ENCODE measurements around the gene LRRC63.

The LRRC63 gene

DNA sequence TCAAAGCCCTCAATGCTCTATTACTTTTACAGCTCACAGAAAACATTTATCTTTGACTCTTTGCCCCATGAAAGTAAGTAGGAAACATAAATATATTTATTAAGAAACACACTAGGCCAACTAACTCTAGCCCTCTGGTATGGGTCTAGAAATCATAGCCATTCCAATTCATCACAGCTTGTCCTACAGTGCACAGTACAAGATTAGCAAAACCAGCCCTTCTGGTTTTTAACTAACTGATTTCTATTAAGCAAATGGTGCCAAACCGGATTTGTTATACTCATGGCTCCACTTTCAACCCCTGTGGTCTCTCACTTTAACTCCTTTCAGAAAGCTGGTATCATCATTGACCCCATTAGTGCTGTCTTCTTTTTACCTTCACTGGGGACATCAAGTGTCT lies 5.6 kb upstream of the LRRC63 start:
- H3K27ac ChIP-seq (replicated peaks): no peak overlapping the region
- H3K27me3 ChIP-seq (ENCODE audit: insufficient read depth, poor library complexity, severe bottlenecking): no peaks in the 10 kb centered on the region
- TF ChIP-seq SPI1 (IDR thresholded peaks at IDR 0.05; ENCODE audit: borderline replicate concordance, low read depth) (no peak), GABPA (IDR thresholded peaks at IDR 0.05; ENCODE audit: low read depth) (no peak), REST (IDR thresholded peaks at IDR 0.05; ENCODE audit: insufficient replicate concordance, low read depth) (no peak), CTCF (IDR thresholded peaks at IDR 0.05; ENCODE audit: insufficient read depth, low read length) (no peak), POLR2AphosphoS5 (IDR thresholded peaks at IDR 0.05; ENCODE audit: low read depth) (no peak)
- no peak overlapping the region for H3K4me3 ChIP-seq (replicated peaks; ENCODE audit: insufficient read depth, low read length)
- DNase-seq (ENCODE audit: low read depth in 1 of 2, low spot score in 1 of 2): no peak

- H3K27ac ChIP-seq (replicated peaks): no peak overlapping the region
- H3K27me3 ChIP-seq (ENCODE audit: insufficient read depth, poor library complexity, severe bottlenecking): no peaks in the 10 kb centered on the region
- no peak overlapping the region for H3K4me3 ChIP-seq (replicated peaks; ENCODE audit: insufficient read depth, low read length)
- DNase-seq (ENCODE audit: low read depth in 1 of 2, low spot score in 1 of 2): no peak
- TF ChIP-seq SPI1 (IDR thresholded peaks at IDR 0.05; ENCODE audit: borderline replicate concordance, low read depth) (no peak), GABPA (IDR thresholded peaks at IDR 0.05; ENCODE audit: low read depth) (no peak)
Measured at GRCh38 chr13:46207828-46208227, 3.9 kb upstream of the LRRC63 start.

- peak overlapping the region; percentile 69 for H3K27ac ChIP-seq (replicated peaks)
- H3K4me3 ChIP-seq (replicated peaks; ENCODE audit: insufficient read depth, low read length): peak overlapping the region; percentile 67
- DNase-seq (ENCODE audit: low read depth in 1 of 2, low spot score in 1 of 2): no peak
- no peak for TF ChIP-seq POLR2AphosphoS5 (IDR thresholded peaks at IDR 0.05; ENCODE audit: low read depth)
- no peak for TF ChIP-seq SPI1 (IDR thresholded peaks at IDR 0.05; ENCODE audit: borderline replicate concordance, low read depth)
- TF ChIP-seq REST (IDR thresholded peaks at IDR 0.05; ENCODE audit: insufficient replicate concordance, low read depth): no peak
- no peak for TF ChIP-seq GABPA (IDR thresholded peaks at IDR 0.05; ENCODE audit: low read depth)
- TF ChIP-seq CTCF (IDR thresholded peaks at IDR 0.05; ENCODE audit: insufficient read depth, low read length): no peak
- H3K27me3 ChIP-seq (ENCODE audit: insufficient read depth, poor library complexity, severe bottlenecking): no peaks in the 10 kb centered on the region
Measured at GRCh38 chr13:46210362-46211083, 1.2 kb upstream of the LRRC63 start.

DNA sequence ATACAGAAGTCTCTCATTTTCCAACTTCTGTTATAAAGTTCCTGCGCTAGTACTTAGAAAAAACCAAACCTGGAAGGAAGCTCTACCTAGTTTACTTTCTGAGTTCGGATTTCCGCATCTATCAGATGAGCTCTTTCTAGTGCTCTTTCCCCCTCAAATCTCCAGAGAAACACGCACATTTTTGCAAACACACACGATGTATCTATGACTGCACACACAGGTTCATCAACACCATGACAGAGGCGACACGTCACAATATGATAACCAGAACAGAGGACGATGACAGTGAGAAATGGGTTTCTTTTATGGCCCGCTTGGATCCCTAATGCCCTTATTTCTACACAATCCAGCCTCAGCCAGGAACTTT lies 629 bp upstream of the LRRC63 start:
- TF ChIP-seq SPI1 (IDR thresholded peaks at IDR 0.05; ENCODE audit: borderline replicate concordance, low read depth) (no peak), POLR2AphosphoS5 (IDR thresholded peaks at IDR 0.05; ENCODE audit: low read depth) (no peak), CTCF (IDR thresholded peaks at IDR 0.05; ENCODE audit: insufficient read depth, low read length) (no peak), GABPA (IDR thresholded peaks at IDR 0.05; ENCODE audit: low read depth) (no peak), REST (IDR thresholded peaks at IDR 0.05; ENCODE audit: insufficient replicate concordance, low read depth) (no peak)
- H3K27ac ChIP-seq (replicated peaks): peak overlapping the region; percentile 69
- peak overlapping the region; percentile 67 for H3K4me3 ChIP-seq (replicated peaks; ENCODE audit: insufficient read depth, low read length)
- DNase-seq (ENCODE audit: low read depth in 1 of 2, low spot score in 1 of 2): peak in 1 of 2 experiments; percentile 56
- no peaks in the 10 kb centered on the region for H3K27me3 ChIP-seq (ENCODE audit: insufficient read depth, poor library complexity, severe bottlenecking)

Data from HL-60 (cell line).